Cardiac muscle cell (in vitro differentiated cells and primary cell): ENCODE measurements around the gene TFDP2. TPM values are rescaled to one million over a fixed set of nuclear protein-coding genes. Genes with fewer than 3 reads are reported as not detected.

Source experiments
- DNase-seq, 2 donors: peaks; one replicate each; pipeline versions ENCODE4 v3.0.0 to v3.0.0-alpha.2; 2010 to 2017; ENCODE audit warnings: low read depth in 1 of 2, low spot score in 1 of 2
- H3K27ac ChIP-seq: fragments of 200-600 bp; sonication (generic); 2 replicates; pipeline ENCODE4 v1.5.1; 2016
- H3K27me3 ChIP-seq: fragments of 200-600 bp; sonication (generic); 2 replicates; pipeline ENCODE4 v1.6.0; 2016; ENCODE audit warnings: control low read depth
- H3K36me3 ChIP-seq: fragments of 200-600 bp; sonication (generic); 2 replicates; pipeline ENCODE4 v1.5.1; 2016; ENCODE audit warnings: control low read depth
- H3K4me1 ChIP-seq: fragments of 200-600 bp; sonication (generic); 2 replicates; pipeline ENCODE4 v1.8.1; 2017; ENCODE audit warnings: low read depth, mild to moderate bottlenecking, mixed run types
- H3K4me3 ChIP-seq: fragments of 200-600 bp; sonication (generic); 2 replicates; pipeline ENCODE4 v1.5.1; 2016; ENCODE audit warnings: mild to moderate bottlenecking
- H3K9me3 ChIP-seq: fragments of 200-600 bp; sonication (generic); 2 replicates; pipeline ENCODE4 v1.5.1; 2017; ENCODE audit warnings: low read depth, mild to moderate bottlenecking, control low read depth
- polyA plus RNA-seq: library from polyadenylated mRNA; unstranded; fragments of >200 nt; fragmentation: Nextera tagmentation; extraction: Ambion mirVana; gene quantifications from 2 replicates; pipeline ENCODE4 v1.2.1, GENCODE V29; 2016
- total RNA-seq: library from RNA; depleted of rRNA; stranded (reverse); fragments of >200 nt; gene quantifications from 2 replicates; pipeline ENCODE4 v1.2.3, GENCODE V29; 2016
- TF ChIP-seq, protein P1 (sequence below): IDR thresholded peaks from 2 replicates; pipeline ENCODE4 v1.5.1; 2012; ENCODE audit warnings: low read depth, mild to moderate bottlenecking, low read length

Gene TFDP2
- total and polyA plus RNA-seq, 2 experiments from 2014 or later = 60.8 to 95.2 TPM

DNA sequence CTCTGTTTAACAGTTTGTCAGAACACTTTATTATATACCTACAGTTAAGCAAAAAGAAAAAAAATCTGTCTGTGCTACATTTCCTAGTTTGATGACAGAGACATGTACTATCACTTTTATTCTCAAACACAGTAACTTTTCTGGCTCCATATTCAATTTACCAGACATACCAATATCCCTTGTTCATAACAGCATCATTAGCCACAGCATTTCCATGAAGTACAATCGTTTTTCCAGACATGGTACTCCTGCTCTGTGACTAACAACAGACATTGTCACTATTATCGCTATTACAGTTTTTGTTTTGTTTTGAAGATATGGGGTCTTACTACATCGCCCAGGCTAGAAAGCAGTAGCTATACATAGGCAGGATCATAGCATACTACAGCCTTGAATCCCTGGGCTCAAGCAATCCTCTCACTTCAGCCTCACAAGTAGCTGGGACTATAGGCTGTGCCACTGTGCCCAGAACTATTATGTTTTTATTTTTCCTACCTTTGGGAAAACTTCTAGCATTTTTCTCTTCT lies 14.5 kb downstream of the TFDP2 start:
- no peak for DNase-seq
- Histone ChIP-seq H3K36me3 (no peaks in the 10 kb centered on the region), H3K4me3 (no peak overlapping the region), H3K27me3 (no peaks in the 10 kb centered on the region), H3K9me3 (no peaks in the 10 kb centered on the region), H3K4me1 (no peaks in the 10 kb centered on the region), H3K27ac (no peak overlapping the region)
- TF ChIP-seq, protein P1, sequence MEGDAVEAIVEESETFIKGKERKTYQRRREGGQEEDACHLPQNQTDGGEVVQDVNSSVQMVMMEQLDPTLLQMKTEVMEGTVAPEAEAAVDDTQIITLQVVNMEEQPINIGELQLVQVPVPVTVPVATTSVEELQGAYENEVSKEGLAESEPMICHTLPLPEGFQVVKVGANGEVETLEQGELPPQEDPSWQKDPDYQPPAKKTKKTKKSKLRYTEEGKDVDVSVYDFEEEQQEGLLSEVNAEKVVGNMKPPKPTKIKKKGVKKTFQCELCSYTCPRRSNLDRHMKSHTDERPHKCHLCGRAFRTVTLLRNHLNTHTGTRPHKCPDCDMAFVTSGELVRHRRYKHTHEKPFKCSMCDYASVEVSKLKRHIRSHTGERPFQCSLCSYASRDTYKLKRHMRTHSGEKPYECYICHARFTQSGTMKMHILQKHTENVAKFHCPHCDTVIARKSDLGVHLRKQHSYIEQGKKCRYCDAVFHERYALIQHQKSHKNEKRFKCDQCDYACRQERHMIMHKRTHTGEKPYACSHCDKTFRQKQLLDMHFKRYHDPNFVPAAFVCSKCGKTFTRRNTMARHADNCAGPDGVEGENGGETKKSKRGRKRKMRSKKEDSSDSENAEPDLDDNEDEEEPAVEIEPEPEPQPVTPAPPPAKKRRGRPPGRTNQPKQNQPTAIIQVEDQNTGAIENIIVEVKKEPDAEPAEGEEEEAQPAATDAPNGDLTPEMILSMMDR = no peak

GRCh38 chr3:142129516-142130171 lies 19.7 kb downstream of the TFDP2 start:
- Histone ChIP-seq H3K9me3 (no peaks in the 10 kb centered on the region), H3K27me3 (no peaks in the 10 kb centered on the region), H3K36me3 (no peaks in the 10 kb centered on the region), H3K4me3 (no peak overlapping the region), H3K4me1 (no peaks in the 10 kb centered on the region), H3K27ac (no peak overlapping the region)
- no peak for DNase-seq
- TF ChIP-seq, protein P1 = peak; percentile 26

DNA sequence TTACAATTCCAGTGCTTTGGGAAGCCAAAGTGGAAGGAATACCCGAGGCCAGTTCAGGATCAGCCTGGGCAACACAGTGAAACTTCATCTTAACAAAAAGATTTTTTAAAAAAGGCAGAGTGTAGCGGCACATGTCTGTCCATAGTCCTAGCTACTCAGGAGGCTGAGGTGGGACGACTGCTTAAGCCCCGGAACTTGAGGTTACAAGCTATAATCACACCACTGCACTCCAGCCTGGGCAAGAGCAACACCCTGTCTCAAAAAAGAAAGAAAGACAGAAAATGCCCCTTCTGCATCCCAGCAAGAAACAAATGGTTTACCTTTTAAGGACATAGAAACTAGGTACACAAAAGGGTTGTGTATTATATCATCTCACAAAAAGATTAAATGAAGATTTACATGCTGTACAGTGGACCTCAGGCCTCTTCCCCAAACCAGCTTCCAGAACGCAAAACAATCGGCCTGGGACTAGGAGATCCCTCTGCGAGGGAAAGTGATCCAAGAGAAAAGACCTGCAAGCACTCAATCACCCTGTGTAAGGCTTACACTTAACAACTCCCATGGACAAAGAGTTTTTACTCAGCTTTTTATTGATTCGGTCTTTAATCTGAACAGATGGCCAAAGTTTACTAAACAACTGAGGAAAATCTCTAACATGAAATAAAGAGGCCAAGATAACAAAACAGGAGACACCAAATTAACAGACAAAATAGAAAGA lies 21.2 kb downstream of the TFDP2 start:
- H3K27me3 ChIP-seq = no peaks in the 10 kb centered on the region
- no peak overlapping the region for H3K27ac ChIP-seq
- no peak for DNase-seq
- TF ChIP-seq, protein P1 = no peak
- H3K4me1 ChIP-seq = no peaks in the 10 kb centered on the region
- no peaks in the 10 kb centered on the region for H3K36me3 ChIP-seq
- no peaks in the 10 kb centered on the region for H3K9me3 ChIP-seq
- no peak overlapping the region for H3K4me3 ChIP-seq

DNA sequence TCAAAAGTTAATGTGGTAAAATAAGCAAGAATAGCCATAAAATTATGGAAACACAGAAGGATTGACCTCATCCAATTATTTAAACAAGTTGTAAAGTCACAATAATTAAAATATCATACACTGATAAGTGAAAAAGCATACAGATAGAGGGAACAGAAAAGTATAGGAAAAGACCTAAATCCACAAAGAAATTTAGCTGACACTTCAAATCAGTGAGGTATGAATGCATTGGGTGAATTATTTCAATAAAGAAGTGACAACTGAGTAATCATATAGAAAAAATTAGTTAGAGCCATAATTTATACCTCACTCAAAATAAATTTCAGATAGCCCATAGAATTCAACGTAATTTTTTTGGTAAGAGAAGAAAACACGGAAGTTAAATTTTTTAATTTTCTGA lies 25.1 kb downstream of the TFDP2 start:
- no peaks in the 10 kb centered on the region for H3K9me3 ChIP-seq
- no peak overlapping the region for H3K27ac ChIP-seq
- H3K4me3 ChIP-seq = no peak overlapping the region
- DNase-seq = no peak
- no peaks in the 10 kb centered on the region for H3K27me3 ChIP-seq
- TF ChIP-seq, protein P1 = no peak
- H3K4me1 ChIP-seq = no peaks in the 10 kb centered on the region
- H3K36me3 ChIP-seq = no peaks in the 10 kb centered on the region

DNA sequence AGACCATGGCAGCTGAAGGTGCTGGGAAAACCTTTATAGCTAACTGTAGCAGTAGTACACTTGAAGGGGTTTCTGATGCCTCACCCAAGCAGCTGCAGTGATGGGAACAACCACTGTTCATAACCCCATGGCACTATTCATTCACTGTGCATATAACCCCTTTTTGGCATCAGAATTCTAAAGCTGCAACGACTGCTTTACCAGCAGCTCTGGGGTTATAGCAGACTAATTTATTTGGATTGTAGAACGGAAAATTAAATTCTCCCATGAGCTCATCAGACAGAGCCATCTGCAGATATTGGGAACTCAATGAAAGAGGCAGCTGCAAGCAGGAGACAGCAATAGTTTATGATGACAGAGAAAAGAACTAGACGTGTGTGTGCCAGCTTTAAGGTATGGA lies 28.6 kb downstream of the TFDP2 start:
- Histone ChIP-seq H3K27me3 (no peaks in the 10 kb centered on the region), H3K36me3 (no peaks in the 10 kb centered on the region), H3K27ac (no peak overlapping the region), H3K4me1 (no peaks in the 10 kb centered on the region), H3K9me3 (no peaks in the 10 kb centered on the region), H3K4me3 (no peak overlapping the region)
- DNase-seq = no peak
- TF ChIP-seq, protein P1 = no peak
